Posterior vena cava (tissue), 2 donors: ENCODE results near the gene ACOXL. TPM values are rescaled to one million over a fixed set of nuclear protein-coding genes. Genes with fewer than 3 reads are reported as not detected.

Experiments used
- DNase-seq: peaks from one replicate; pipeline ENCODE4 v3.0.0-alpha.2; 2020; ENCODE audit warnings: low spot score
- intact Hi-C, 2 donors: fragments of 100-400 bp; cut with DNase I; formaldehyde crosslinking; loops; one replicate each; pipeline versions ENCODE4 v1.14.1 to v1.14.2; 2022 to 2023
- total RNA-seq, 2 donors: library from RNA; stranded (reverse); fragmentation: NEBNext Ultra II Directional; extraction: Animal tissue kit (Norgen Biotek cat#: 25700); gene quantifications; one replicate each; pipeline ENCODE4 v1.2.1, GENCODE V29; 2021
- donor health status: DM: yes; HTN: yes; CAD: no.
- donor health status: DM: yes; HTN: yes; CAD: no.

Gene ACOXL
- total RNA-seq, 2 donors from 2014 or later = not detected

- DNase-seq = no peak
- intact Hi-C loops = no loop called here
Measured at GRCh38 chr2:110747522-110748488, 15.4 kb downstream of the ACOXL start.

DNA sequence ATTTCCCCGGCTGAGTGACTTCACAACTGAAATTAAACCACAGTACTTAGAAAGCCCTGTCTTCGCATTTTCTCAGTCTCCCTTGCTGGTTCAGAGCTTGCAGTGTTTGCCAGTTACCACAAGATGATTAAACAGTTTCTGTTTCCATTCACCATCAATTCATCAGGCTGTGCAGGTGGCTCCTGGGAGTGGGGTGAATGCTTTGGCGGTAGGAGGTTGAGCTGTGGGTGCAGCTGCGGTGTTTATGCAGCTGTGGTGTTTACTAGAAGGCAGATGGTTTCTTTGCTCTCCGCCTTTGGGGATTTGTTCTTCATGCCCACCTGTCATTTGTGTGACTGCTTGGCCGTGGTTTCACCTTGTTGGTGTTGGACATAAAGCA lies 16.1 kb downstream of the ACOXL start:
- DNase-seq = no peak
- intact Hi-C loops = no loop called here

DNA sequence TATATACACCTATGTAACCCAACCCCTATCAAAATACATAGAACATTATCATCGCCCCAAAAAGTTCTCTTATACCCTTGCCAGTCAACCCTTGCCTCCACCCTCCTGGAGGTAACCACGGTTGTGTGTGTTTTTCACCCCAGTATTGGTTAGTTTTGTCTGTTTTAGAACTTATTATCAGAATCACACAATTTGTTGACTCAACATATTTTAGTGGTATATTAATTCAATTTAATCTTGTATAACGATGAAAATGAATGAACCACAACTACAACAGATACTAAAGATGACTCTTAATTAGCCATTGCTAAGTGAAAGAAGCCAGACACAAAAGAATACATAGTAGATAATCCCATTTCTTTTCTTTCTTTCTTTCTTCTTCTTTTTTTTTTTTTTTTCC lies 19.3 kb downstream of the ACOXL start:
- intact Hi-C loops = no loop called here
- DNase-seq = no peak

DNA sequence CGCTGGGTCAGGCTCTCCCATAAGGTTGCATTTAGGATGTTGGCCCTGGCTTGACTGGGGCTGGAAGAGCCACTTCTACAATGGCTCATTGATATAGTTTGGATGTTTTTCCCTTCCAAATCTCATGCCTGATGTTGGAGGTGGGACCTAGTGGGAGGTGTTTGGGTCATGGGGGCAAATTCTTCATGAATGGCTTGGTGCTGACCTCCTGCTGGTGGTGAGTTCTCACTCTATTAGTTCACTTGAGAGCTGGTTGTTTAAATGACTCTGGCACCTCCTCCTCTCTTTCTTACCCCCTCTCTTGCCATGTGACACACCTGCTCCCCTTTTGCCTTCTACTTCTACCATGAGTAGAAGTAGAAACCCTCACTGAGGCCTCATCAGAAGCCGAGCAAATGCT lies 20.5 kb downstream of the ACOXL start:
- no peak for DNase-seq
- intact Hi-C loops = no loop called here

GRCh38 chr2:110755491-110756078 lies 23.2 kb downstream of the ACOXL start:
- intact Hi-C loops = no loop called here
- DNase-seq = no peak

- intact Hi-C loops = no loop called here
- DNase-seq = no peak
Measured at GRCh38 chr2:110759411-110759810, 27.0 kb downstream of the ACOXL start.

- DNase-seq = no peak
- intact Hi-C loops = loop anchor here in 1 of 2 donors (5.0 kb wide), 1 partner anchor 1317 kb away; no protein-coding TSS in a partner anchor
Measured at GRCh38 chr2:110764931-110765330, 32.6 kb downstream of the ACOXL start.

- intact Hi-C loops = loop anchor here in 1 of 2 donors (5.0 kb wide), 1 partner anchor 1316 kb away; no protein-coding TSS in a partner anchor
- DNase-seq = no peak
Measured at GRCh38 chr2:110766291-110766690, 33.9 kb downstream of the ACOXL start.

DNA sequence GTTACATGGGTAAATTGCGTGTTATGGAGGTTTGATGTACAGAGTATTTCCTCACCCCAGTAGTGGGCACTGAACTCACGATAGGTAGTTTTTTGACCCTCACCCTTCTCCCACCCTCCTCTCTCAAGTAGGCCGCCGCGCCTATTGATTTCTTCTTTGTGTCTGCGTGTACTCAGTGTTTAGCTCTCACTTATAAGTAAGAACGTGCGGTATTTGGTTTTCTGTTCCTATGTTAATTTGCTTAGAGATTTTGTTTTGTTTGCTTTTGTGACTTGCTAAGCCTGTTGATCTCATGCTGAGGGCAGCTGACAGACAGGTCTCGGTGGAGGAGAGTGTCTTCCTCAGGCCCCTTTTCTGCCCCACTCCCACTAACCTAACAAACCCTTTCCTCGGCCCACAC lies 36.2 kb downstream of the ACOXL start:
- intact Hi-C loops = loop anchor here in 1 of 2 donors (5.0 kb wide), 1 partner anchor 1314 kb away; no protein-coding TSS in a partner anchor
- DNase-seq = no peak

DNA sequence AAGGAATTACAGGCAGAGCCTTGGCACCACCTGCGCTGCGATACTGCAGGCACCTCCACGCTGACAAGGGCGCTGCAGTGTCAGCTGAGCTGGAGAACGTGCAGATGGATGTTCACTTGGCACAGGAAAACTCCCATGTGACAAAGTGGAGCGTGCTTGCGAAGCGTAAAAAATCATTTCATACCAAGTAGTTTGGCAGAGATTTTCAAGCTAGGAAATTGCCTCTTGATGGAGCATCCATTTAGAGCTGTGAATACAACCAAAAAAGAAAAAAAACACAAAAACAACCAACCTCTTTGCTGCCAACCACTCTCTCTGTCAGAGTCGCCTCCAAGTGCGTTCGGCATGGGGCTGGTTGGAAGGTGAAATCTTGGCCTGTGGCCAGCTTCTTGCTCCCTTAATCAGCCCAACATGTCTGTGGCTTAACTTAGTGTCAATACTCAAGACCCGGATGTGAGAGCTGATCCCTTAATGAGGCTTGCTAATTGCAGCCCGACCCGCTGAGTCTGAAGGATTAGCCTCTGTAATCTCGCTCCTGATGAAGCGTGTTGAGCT lies 38.1 kb downstream of the ACOXL start:
- no peak for DNase-seq
- intact Hi-C loops = no loop called here

DNA sequence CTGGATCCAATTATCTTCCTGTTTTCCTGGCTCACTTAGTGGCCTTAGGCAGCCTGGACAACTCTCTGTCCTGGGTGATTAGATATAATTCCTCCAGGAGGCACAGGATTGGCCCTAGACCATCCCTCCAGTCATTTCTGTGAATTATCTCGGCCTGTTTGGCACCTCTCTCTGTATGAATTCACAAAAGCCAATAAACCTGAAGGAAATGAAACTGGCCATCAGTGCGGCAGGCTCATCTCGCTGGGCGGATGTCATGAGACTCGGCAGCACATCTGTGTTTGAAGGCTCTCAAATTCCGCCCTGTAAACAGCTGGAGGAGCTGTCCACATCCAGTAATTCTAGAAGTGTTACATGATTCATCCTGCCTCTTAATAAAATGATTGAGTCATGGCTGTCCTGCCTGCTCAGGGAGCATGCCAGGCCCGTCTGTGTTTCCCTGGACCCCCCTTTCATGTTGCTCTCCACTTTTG lies 38.6 kb downstream of the ACOXL start:
- no peak for DNase-seq
- intact Hi-C loops = no loop called here

DNA sequence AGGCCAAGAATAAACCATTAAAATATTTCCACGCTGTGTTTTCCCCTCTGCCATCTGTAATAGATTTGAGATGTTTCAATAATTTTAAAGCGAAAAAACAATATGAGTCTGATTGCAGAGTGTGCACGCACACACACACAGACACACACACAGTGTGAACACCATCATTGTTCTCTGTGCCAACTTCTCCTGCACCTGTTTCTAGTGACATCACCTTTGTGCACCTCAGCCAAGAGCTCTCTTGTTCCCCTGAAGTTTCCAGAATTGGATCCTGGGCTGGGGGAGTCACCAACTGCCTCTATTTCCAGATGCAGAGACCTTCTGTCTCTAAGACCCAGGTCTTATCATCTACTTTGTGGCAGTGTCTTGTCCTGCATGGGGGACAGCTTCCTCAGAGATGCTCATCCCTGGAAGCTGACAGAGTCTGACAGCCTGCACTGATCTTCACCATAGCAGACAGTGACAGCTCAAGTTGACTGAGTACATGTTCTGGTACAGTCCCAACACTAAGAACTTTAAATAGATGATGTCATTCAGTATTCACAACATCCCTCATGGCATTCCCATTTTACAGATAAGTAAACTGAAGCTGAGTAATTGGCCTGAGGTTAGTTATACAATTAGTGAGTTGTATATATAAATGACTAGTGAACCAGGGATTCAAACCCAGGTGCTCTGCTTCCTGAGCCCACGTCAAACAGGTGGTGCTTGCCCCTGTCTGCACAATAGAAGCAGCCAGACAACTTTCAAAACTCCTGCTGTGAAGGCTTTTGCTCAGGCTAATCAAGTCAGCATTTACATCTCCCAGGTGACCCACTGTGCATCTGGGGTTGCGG lies 39.4 kb downstream of the ACOXL start:
- intact Hi-C loops = no loop called here

GRCh38 chr2:110772383-110772755 lies 40.0 kb downstream of the ACOXL start:
- no peak for DNase-seq
- intact Hi-C loops = no loop called here

More for the DNA sequence above, 39.4 kb downstream of the ACOXL start:
- no peak for DNase-seq

- intact Hi-C loops = no loop called here
- no peak for DNase-seq
Measured at GRCh38 chr2:110773401-110773921, 41.1 kb downstream of the ACOXL start.

DNA sequence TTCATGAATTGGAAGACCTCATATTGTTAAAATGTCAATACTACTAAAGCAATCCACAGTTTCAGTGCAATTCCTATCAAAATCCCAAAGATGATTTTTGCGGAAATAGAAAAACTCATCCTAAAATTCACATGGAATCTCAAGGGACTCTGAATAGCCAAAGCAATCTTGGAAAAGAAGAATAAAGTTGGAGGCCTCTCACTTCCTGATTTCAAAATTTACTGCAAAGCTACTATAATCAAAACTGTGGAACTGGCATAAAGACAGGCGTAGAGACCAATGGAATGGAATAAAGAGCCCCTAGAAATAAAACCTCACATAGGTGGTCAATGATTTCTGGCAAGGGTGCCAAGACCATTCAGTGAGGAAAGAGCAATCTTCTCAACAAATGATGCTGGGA lies 42.3 kb downstream of the ACOXL start:
- DNase-seq = no peak
- intact Hi-C loops = no loop called here

DNA sequence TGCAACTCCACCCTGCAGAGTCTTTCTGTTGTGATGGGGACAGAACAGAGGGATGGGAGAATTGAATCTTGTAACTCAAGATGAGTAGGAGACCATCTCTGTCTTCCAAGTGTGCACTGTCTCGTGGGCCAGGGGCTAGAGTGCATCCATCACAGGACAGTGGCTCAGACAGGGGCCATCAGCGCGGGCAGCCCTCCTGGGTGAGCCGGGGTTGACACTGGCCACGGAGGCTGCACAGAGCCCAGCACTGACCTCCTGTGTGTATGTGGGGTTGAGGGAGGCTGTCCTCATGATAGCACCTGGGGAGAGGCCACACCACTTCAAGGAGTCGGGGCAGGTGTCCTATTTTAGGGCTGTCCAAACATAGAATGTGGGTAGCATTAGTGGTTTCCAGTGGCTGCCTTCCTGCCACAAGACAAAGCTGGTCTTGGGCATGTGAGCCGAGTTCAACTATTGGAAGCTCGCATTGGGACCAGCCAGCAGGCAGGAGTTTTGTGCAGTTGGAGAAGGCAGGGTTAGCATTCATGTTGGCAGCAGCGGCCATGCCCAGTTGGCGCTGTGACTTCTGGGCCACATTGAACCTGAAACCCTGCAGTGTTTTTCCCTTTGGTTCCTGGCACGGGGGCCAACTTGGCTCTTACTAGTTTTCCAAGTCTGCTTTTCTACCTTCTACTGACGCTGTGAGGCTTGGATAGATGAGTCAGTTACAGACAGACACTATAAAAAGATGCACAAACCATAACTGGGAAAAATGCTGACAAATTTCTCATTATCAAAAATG lies 45.3 kb downstream of the ACOXL start:
- DNase-seq = no peak
- intact Hi-C loops = no loop called here

- no peak for DNase-seq
- intact Hi-C loops = no loop called here
Measured at GRCh38 chr2:110780461-110780860, 48.1 kb downstream of the ACOXL start.

DNA sequence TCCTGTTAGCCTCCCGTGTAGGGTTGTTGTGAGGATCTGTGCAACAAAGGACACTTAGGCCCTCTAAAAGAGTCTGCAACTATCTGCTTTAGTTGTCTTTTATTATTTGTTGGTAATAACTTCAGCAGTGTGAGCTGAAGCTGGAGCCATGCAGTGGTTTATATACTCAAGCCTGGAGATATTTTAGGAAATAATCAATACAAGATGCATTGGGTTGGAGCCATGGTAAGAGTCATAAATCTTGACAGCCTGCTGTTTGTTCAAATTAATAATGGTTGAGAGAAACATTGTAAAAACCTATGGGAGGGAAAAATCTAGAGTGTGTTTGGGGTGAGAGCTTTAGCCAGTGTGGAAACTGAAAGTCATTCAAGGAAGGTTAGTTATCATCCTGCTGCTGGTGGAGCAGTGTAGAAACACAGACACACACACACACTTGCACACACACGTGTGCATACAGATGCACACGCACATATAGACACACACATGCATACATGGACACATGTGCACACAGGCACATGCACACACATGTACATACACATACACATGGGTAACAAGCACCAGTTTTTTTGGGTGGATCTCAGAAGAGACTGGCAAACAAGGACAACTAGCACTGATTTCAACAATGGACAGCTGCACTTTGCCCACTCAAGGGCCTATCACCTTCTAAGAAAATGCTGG lies 51.0 kb downstream of the ACOXL start:
- no peak for DNase-seq

More for the DNA sequence above, 51.0 kb downstream of the ACOXL start:
- intact Hi-C loops = no loop called here
